Muscle of leg (tissue), 11 donors: ENCODE data around the gene RRP36. TPM values are rescaled to one million over a fixed set of nuclear protein-coding genes. Genes with fewer than 3 reads are reported as not detected.

ENCODE experiments used
- DNase-seq: peaks from one replicate; pipeline ENCODE4 v3.0.0; 2013
- H3K27ac ChIP-seq: one replicate; pipeline ENCODE4 v1.5.1; 2013; ENCODE audit warnings: mild to moderate bottlenecking, low read length, control low read depth
- H3K27me3 ChIP-seq: one replicate; pipeline ENCODE4 v1.6.1; 2013; ENCODE audit warnings: low read length; ENCODE audit not compliant: control insufficient read depth, insufficient read depth
- H3K36me3 ChIP-seq: one replicate; pipeline ENCODE4 v1.6.1; 2013; ENCODE audit warnings: low read length; ENCODE audit not compliant: control insufficient read depth, insufficient read depth
- H3K4me1 ChIP-seq: one replicate; pipeline ENCODE4 v1.6.1; 2013; ENCODE audit warnings: low read length; ENCODE audit not compliant: control insufficient read depth, insufficient read depth
- H3K4me3 ChIP-seq: one replicate; pipeline ENCODE4 v1.5.1; 2013; ENCODE audit warnings: low read length, control low read depth
- H3K9me3 ChIP-seq: replicated peaks from 2 replicates; pipeline ENCODE4 v1.6.1; 2013; ENCODE audit warnings: low read depth, low read length; ENCODE audit not compliant: control insufficient read depth
- WGBS: methylation state at CpG from one replicate; pipeline ENCODE4 v1.1.5; 2013; ENCODE audit warnings: missing lambda C conversion rate; ENCODE audit not compliant: insufficient coverage; 5-methylcytosine and 5-hydroxymethylcytosine counted together
- polyA plus RNA-seq, 8 donors: library from polyadenylated mRNA; unstranded; fragments of 120-200 nt; gene quantifications; one replicate each; pipeline versions ENCODE4 v1.2.1 to v1.2.3, GENCODE V29; 2013; ENCODE audit warnings: inconsistent platforms in 1 of 8, low replicate concordance in 1 of 8; ENCODE audit not compliant: insufficient read length in 8 of 8, insufficient read depth in 1 of 8
- total RNA-seq: library from RNA; stranded (reverse); fragments of 120-200 nt; gene quantifications from one replicate; pipeline ENCODE4 v1.2.4, GENCODE V29; 2013

Gene RRP36
- total and polyA plus RNA-seq, 9 donors = 39.8 to 53.1 (median 44.9) TPM

GRCh38 chr6:43001843-43002242 is 19.6 kb upstream of the RRP36 start:
- Histone ChIP-seq H3K4me3 (no peak overlapping the region), H3K36me3 (peaks cover 26% of the 10 kb centered on the region), H3K4me1 (peaks cover 2% of the 10 kb centered on the region), H3K9me3 (no peaks in the 10 kb centered on the region), H3K27ac (no peak overlapping the region), H3K27me3 (no peaks in the 10 kb centered on the region)
- 95% methylated on average over 6 of the region's 8 CpGs for WGBS
- DNase-seq = no peak

DNA sequence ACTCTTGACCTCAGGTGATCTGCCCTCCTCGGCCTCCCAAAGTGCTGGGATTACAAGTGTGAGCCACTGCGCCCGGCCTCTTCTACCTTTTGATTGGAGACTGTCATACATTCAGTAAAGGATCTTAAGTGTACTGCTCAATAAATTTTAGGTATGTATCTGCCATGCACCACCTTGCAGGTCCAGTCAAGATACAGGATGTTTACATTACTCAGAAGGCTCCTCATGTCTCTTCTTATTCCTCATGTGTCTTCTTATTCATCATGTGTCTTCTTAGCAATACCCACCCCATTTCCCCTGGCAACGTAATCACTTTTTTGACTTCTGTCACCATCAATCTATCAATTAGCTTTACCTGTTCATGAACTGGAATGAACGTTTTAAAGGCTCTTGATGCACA is 15.6 kb upstream of the RRP36 start:
- WGBS = 94% methylated on average over 4 of the region's 5 CpGs
- Histone ChIP-seq H3K4me3 (no peak overlapping the region), H3K36me3 (peaks cover 59% of the 10 kb centered on the region)

GRCh38 chr6:43006251-43006650 is 15.2 kb upstream of the RRP36 start:
- WGBS = 84% methylated on average over 11 of the region's 11 CpGs
- Histone ChIP-seq H3K9me3 (no peaks in the 10 kb centered on the region), H3K27ac (no peak overlapping the region), H3K4me1 (no peaks in the 10 kb centered on the region), H3K4me3 (no peak overlapping the region), H3K36me3 (peaks cover 62% of the 10 kb centered on the region), H3K27me3 (no peaks in the 10 kb centered on the region)
- DNase-seq = no peak

More for the DNA sequence above, 15.6 kb upstream of the RRP36 start:
- Histone ChIP-seq H3K4me1 (no peaks in the 10 kb centered on the region), H3K27ac (no peak overlapping the region), H3K27me3 (no peaks in the 10 kb centered on the region), H3K9me3 (no peaks in the 10 kb centered on the region)
- no peak for DNase-seq

DNA sequence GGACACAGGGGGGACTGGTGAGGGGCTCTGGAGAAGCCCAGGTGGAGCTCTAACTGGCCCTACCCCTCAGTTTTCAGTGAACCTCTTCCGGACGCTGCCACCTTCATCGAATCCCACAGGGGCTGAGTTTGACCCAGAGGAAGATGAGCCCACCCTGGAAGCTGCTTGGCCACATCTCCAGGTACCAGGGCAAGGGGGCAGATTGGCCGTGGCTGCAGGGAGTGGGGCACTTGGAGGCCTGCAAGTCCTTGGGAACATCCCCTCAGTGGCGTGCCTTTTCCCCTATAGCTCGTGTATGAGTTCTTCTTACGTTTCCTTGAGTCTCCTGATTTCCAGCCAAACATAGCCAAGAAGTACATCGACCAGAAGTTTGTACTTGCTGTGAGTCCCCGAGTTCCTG is 14.3 kb upstream of the RRP36 start:
- no peak overlapping the region for H3K27ac ChIP-seq
- H3K36me3 ChIP-seq = peaks cover 71% of the 10 kb centered on the region
- H3K9me3 ChIP-seq = no peaks in the 10 kb centered on the region
- no peak overlapping the region for H3K4me3 ChIP-seq
- 84% methylated on average over 7 of the region's 9 CpGs for whole genome bisulfite sequencing
- no peak for DNase-seq
- no peaks in the 10 kb centered on the region for H3K27me3 ChIP-seq
- no peaks in the 10 kb centered on the region for H3K4me1 ChIP-seq

DNA sequence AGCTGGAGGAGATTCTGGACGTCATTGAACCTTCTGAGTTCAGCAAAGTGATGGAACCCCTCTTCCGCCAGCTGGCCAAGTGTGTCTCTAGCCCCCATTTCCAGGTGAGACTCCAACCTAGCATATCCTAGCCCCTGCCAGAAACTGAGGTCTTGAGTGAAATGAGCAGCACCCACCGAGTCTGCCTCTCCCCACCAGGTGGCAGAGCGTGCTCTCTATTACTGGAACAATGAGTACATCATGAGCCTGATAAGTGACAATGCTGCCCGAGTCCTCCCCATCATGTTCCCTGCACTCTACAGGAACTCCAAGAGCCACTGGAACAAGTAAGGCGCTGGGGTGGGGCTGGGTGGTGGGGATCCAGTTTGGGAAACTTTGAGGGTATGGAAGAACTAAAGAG is 12.3 kb upstream of the RRP36 start:
- Histone ChIP-seq H3K9me3 (no peaks in the 10 kb centered on the region), H3K27ac (no peak overlapping the region), H3K4me1 (peaks cover 12% of the 10 kb centered on the region), H3K4me3 (no peak overlapping the region), H3K27me3 (no peaks in the 10 kb centered on the region), H3K36me3 (peaks cover 72% of the 10 kb centered on the region)
- peak; percentile 48 for DNase-seq
- WGBS = 100% methylated on average over 2 of the region's 6 CpGs

- H3K36me3 ChIP-seq = peaks cover 66% of the 10 kb centered on the region
- H3K4me1 ChIP-seq = peaks cover 27% of the 10 kb centered on the region
Measured at GRCh38 chr6:43011207-43011606, 10.2 kb upstream of the RRP36 start.

GRCh38 chr6:43012364-43012763 is 9.1 kb upstream of the RRP36 start:
- DNase-seq = no peak
- H3K36me3 ChIP-seq = peaks cover 61% of the 10 kb centered on the region
- no peaks in the 10 kb centered on the region for H3K9me3 ChIP-seq
- no peak overlapping the region for H3K27ac ChIP-seq
- H3K4me3 ChIP-seq = no peak overlapping the region
- H3K4me1 ChIP-seq = peaks cover 38% of the 10 kb centered on the region
- 81% methylated on average over 6 of the region's 6 CpGs for WGBS
- H3K27me3 ChIP-seq = no peaks in the 10 kb centered on the region

More at GRCh38 chr6:43011207-43011606, 10.2 kb upstream of the RRP36 start:
- no peak overlapping the region for H3K27ac ChIP-seq
- no peak for DNase-seq
- no peak overlapping the region for H3K4me3 ChIP-seq
- H3K9me3 ChIP-seq = no peaks in the 10 kb centered on the region
- H3K27me3 ChIP-seq = no peaks in the 10 kb centered on the region
- 74% methylated on average over 3 of the region's 6 CpGs for WGBS

DNA sequence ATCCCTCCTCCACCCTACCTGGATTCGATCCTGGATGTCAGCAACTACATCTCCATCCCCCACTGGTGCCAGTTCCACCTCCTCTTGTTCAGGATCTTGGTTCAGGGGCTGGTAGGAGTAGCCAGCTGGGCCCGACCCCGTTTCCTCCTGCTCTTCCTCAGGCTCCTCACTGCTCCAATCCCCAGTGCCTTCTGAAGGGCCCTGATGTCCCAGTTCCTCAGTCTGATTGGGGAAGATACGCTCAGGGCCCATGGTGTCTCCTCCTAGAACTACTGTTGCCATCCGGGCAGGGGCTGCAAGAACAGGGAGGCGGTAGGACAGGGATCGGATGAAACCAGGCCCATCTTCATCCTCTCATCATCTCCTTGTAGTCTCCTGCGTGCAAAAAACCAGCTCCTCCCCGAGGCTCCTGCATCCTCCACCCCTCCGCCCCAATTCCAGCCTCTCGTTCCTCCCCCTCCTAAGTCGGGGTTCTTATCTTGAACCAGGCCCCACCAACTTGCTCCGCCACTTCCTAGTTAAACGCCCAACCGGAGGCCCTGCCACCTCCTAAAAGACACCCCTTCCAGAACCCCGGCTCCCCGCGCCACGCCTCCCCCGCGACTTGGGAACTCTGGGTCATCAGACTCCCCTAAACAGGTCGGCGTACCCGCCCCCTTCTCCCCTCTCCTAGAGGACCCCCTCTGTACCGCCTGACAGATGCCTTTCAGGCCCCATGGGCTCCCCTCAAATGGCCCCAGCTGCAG is 8.2 kb upstream of the RRP36 start:
- peaks cover 47% of the 10 kb centered on the region for H3K4me1 ChIP-seq
- peak overlapping the region; percentile 86 for H3K4me3 ChIP-seq
- peaks cover 61% of the 10 kb centered on the region for H3K36me3 ChIP-seq
- no peaks in the 10 kb centered on the region for H3K27me3 ChIP-seq
- under 1% methylated on average over 22 of the region's 25 CpGs for WGBS
- peak overlapping the region; percentile 71 for H3K27ac ChIP-seq
- DNase-seq = no peak
- H3K9me3 ChIP-seq = no peaks in the 10 kb centered on the region

DNA sequence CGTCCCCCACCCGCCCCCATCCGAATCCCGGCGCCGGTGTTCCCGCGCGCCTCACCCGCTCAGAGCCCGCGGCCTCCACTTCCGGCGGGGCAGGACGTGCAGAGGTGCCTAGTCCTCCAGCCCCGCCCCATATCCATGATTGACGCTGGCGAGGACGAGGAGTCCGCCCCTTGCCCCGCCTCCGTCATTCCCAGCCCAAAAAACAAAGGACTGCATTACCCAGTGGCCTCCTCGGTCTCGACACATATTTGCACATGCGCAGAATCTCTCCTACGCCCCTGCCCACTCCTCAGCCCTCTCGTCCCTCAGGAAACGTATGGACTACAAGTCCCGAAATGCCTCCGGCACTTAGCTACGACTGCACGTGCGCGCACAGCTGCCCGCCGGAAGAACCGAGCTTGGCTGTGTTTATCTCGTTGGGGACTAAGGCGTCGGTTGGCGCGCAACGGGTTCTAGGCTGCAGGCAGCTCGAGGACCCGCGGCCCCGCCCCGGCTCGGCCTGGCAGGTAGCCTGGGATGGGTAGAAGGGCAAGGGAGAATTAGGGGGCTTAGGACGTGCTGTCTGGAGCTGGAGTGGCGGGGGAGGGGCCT is 7.5 kb upstream of the RRP36 start, which contains the start of the genes KLHDC3 and MEA1:
Gene KLHDC3 (plus strand): TSS at position 407 of the 591 bp plus-strand sequence. CDS start 2,944 bp downstream, outside the sequence.
Gene MEA1 (minus strand): TSS at position 104 of the 591 bp plus-strand sequence. CDS start 133 bp downstream, outside the sequence.
- Histone ChIP-seq H3K4me3 (peak within 1 kb of the TSS; percentile 86), H3K9me3 (no peaks in the 10 kb centered on the region), H3K36me3 (peaks cover 61% of the 10 kb centered on the region), H3K4me1 (peaks cover 53% of the 10 kb centered on the region), H3K27me3 (no peaks in the 10 kb centered on the region), H3K27ac (peak within 1 kb of the TSS; percentile 88)
- under 1% methylated on average over 51 of the region's 51 CpGs for WGBS
- peak; percentile 100 for DNase-seq

- peak overlapping the region; percentile 88 for H3K27ac ChIP-seq
- DNase-seq = peak; percentile 70
- H3K4me1 ChIP-seq = peaks cover 53% of the 10 kb centered on the region
- no peaks in the 10 kb centered on the region for H3K9me3 ChIP-seq
- WGBS = under 1% methylated on average over 7 of the region's 7 CpGs
- H3K36me3 ChIP-seq = peaks cover 61% of the 10 kb centered on the region
- peak overlapping the region; percentile 77 for H3K4me3 ChIP-seq
- H3K27me3 ChIP-seq = no peaks in the 10 kb centered on the region
Measured at GRCh38 chr6:43014434-43014909, 7.0 kb upstream of the RRP36 start.
